NCI-H187 treated with DMSO at 0.1 percent for 48 hours (cell line): ENCODE data around the gene FBXO44.

Experiments
- DNase-seq: peaks from one replicate; lab custom pipeline; 2025; lab: John Stamatoyannopoulos, UW

FBXO44 gene

GRCh38 chr1:11690397-11691301 lies 36.0 kb downstream of the FBXO44 start:
- no peak for DNase-seq

GRCh38 chr1:11691302-11691914 lies 36.7 kb downstream of the FBXO44 start, which contains the start of gene DRAXIN:
Gene DRAXIN (plus strand): TSS chr1:11691710. CDS start chr1:11706259, 14,549 bp downstream.
- DNase-seq = no peak

- DNase-seq = no peak
Observed at GRCh38 chr1:11691928-11692711, 37.4 kb downstream of the FBXO44 start.

GRCh38 chr1:11693024-11693590 lies 38.4 kb downstream of the FBXO44 start:
- DNase-seq = no peak

- no peak for DNase-seq
Observed at GRCh38 chr1:11693917-11694316, 39.2 kb downstream of the FBXO44 start.

- DNase-seq = no peak
Observed at GRCh38 chr1:11695861-11696260, 41.2 kb downstream of the FBXO44 start.

- DNase-seq = no peak
Observed at GRCh38 chr1:11697188-11697892, 42.7 kb downstream of the FBXO44 start.

GRCh38 chr1:11697893-11698210 lies 43.2 kb downstream of the FBXO44 start:
- no peak for DNase-seq

GRCh38 chr1:11700601-11701467 lies 46.2 kb downstream of the FBXO44 start:
- DNase-seq = no peak

GRCh38 chr1:11701551-11701961 lies 46.9 kb downstream of the FBXO44 start:
- DNase-seq = no peak

- no peak for DNase-seq
Observed at GRCh38 chr1:11701981-11702803, 47.5 kb downstream of the FBXO44 start.

- DNase-seq = no peak
Observed at GRCh38 chr1:11703357-11704193, 48.9 kb downstream of the FBXO44 start.

GRCh38 chr1:11704194-11704529 lies 49.5 kb downstream of the FBXO44 start:
- DNase-seq = no peak

GRCh38 chr1:11704691-11705475 lies 50.2 kb downstream of the FBXO44 start:
- no peak for DNase-seq

GRCh38 chr1:11705596-11705995 lies 50.9 kb downstream of the FBXO44 start:
- DNase-seq = no peak

- DNase-seq = no peak
Observed at GRCh38 chr1:11706292-11706691, 51.6 kb downstream of the FBXO44 start.

- DNase-seq = peak; percentile 43
Observed at GRCh38 chr1:11707621-11708276, 53.1 kb downstream of the FBXO44 start.
